ENCODE measurements around the gene FMO4.

DNA sequence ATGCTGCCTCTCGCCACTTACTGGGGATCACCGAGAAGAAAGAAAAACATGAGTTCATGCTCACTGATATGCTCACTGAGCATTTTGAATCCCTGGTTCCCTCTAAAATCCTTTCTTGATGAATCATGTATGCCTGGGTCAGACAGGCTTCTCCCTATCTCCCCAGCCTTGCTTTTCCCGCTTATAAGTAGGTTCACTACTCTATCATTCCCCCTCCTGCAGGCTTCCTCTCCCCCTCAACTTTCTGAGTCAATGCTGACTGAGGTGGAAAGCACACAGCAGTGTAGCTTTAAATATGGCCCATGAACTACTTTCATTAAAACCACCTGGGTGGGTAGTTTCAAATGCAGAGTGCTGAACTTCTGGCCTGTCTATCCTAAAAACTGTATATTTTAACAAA is 41.7 kb downstream of the FMO4 start:
- TF ChIP-seq, protein P1, sequence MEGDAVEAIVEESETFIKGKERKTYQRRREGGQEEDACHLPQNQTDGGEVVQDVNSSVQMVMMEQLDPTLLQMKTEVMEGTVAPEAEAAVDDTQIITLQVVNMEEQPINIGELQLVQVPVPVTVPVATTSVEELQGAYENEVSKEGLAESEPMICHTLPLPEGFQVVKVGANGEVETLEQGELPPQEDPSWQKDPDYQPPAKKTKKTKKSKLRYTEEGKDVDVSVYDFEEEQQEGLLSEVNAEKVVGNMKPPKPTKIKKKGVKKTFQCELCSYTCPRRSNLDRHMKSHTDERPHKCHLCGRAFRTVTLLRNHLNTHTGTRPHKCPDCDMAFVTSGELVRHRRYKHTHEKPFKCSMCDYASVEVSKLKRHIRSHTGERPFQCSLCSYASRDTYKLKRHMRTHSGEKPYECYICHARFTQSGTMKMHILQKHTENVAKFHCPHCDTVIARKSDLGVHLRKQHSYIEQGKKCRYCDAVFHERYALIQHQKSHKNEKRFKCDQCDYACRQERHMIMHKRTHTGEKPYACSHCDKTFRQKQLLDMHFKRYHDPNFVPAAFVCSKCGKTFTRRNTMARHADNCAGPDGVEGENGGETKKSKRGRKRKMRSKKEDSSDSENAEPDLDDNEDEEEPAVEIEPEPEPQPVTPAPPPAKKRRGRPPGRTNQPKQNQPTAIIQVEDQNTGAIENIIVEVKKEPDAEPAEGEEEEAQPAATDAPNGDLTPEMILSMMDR (IDR thresholded peaks at IDR 0.05), result no peak
- no peak for TF ChIP-seq ZFX (IDR thresholded peaks at IDR 0.05; ENCODE audit: borderline replicate concordance)
